GM12864 (cell line): ENCODE measurements around the gene YDJC.
"Not testable (repeated sequence)": the region's sequence is repeated elsewhere in the genome, so short reads cannot be mapped to it uniquely, and the experiment has no call there.

Experiments used
- DNase-seq: peaks from one replicate; pipeline ENCODE4 v3.0.0-alpha.2; 2011; ENCODE audit warnings: low read depth
- H3K4me3 ChIP-seq: 2 replicates; pipeline ENCODE4 v1.5.1; 2011; ENCODE audit warnings: mild to moderate bottlenecking, low read depth, low read length, control low read depth
- TF ChIP-seq, protein P1 (sequence below): IDR thresholded peaks from 2 replicates; pipeline ENCODE4 v1.5.1; 2011; ENCODE audit warnings: low read depth, mild to moderate bottlenecking, moderate library complexity, low read length, control low read depth, inconsistent platforms; ENCODE audit errors: missing control alignments

Gene YDJC

DNA sequence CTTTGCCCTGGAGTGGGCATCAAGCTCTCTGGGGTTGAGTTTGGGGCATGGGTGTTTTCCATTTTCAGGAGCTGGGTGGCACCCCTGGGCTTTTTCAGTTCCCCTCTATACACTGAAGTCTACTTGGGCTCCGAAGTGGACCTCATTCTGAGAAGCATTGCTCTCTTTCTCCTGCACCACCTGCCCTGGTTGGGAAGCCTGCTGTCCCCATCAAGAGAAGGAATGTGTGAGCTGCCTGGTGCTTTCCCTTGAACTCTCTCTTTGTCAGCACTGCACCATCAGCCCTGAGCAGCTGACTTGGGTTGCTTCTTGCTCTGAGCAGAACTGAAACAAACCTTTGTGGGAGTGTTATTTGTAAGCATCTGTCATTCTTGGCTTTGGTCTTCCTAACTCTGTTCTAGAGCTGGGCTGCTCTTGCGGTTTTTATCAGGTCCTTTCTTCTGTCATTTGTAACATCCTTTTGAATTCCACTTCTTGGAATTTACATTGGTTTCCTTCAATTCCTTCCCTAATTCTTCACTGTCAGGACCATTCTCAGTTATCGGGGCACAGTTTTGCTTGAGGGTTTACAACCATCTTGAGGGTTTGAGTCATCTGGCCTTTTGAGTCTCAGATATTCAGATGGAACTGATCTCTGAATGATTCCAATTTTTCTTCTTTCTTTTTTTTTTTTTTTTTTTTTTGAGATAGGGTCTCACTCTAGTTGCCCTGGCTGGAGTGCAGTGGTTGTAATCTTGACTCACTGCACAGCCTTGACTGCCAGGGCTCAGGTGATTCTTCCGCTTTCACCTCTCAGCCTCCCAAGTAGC lies 41.8 kb downstream of the YDJC start:
- H3K4me3 ChIP-seq, result no peak overlapping the region; the same call in 1 of the 2 replicates
- DNase-seq, result peak; percentile 64
- TF ChIP-seq, protein P1, sequence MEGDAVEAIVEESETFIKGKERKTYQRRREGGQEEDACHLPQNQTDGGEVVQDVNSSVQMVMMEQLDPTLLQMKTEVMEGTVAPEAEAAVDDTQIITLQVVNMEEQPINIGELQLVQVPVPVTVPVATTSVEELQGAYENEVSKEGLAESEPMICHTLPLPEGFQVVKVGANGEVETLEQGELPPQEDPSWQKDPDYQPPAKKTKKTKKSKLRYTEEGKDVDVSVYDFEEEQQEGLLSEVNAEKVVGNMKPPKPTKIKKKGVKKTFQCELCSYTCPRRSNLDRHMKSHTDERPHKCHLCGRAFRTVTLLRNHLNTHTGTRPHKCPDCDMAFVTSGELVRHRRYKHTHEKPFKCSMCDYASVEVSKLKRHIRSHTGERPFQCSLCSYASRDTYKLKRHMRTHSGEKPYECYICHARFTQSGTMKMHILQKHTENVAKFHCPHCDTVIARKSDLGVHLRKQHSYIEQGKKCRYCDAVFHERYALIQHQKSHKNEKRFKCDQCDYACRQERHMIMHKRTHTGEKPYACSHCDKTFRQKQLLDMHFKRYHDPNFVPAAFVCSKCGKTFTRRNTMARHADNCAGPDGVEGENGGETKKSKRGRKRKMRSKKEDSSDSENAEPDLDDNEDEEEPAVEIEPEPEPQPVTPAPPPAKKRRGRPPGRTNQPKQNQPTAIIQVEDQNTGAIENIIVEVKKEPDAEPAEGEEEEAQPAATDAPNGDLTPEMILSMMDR, result no peak

DNA sequence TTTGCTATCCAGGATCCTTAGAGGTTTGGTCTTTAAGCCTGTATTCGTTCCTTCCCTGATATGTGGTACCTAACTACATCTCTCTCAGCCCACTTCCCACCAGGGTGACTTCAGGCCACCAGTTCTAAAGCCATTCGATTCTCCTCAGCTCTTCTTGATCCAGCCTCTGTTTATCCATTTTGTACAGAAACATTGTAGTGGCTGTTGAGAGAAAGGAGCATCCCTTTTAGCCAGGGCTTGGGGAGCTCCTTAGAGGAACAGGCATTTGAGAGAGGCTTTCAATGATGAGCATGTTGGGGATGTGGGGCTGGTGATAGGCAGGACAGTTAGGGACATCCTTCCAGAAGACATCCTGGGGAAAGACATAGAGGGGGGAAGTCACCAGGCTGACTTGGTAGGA lies 44.4 kb downstream of the YDJC start:
- DNase-seq, result no peak
- TF ChIP-seq, protein P1, result no peak

DNA sequence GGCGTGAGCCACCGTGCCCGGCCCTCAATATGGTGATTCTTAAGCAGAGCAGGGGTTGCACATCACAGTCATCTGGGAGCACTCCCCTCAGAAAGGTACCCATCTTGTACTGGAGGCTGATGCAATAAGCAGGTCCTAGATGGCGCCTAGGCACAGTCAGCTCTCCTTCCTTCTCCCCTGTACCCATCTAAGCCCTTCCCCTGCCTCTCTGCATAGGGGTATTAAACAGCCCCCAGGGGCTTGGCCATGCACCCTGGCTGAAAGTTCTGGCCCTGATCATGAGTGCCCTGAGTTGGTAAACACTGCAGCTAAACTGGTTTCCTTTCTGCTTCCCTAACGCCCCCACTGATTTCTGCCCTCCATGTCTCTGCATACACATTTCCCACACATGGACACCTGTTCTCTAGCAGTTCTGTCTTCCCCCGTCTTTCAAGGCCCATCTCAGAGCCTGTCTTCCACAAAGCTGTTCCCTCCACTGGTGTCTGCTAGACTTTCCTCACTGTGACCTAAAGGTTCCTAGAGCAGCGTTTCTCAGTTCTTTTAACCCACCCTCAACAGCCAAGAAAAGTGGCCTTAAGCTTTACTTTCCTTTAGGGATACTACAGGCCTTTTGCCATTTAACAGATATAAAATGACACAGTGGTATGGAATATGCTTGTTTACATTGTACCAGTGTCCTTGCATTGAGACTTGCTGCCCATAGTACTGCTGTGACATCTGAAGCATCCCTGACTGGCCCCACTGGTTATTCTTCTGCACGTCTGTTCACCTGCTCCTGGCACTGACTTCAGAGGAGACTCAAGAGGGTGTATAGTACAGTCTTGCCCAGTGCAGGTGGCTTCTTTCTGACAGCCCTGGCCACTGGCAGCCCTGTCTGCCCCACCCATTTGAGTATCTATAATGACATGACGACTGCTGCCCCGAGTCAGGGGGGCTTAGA lies 46.8 kb downstream of the YDJC start:
- TF ChIP-seq, protein P1, result no peak
- no peak overlapping the region for H3K4me3 ChIP-seq
- DNase-seq, result no peak

More for the DNA sequence above, 44.4 kb downstream of the YDJC start:
- no peak overlapping the region for H3K4me3 ChIP-seq

DNA sequence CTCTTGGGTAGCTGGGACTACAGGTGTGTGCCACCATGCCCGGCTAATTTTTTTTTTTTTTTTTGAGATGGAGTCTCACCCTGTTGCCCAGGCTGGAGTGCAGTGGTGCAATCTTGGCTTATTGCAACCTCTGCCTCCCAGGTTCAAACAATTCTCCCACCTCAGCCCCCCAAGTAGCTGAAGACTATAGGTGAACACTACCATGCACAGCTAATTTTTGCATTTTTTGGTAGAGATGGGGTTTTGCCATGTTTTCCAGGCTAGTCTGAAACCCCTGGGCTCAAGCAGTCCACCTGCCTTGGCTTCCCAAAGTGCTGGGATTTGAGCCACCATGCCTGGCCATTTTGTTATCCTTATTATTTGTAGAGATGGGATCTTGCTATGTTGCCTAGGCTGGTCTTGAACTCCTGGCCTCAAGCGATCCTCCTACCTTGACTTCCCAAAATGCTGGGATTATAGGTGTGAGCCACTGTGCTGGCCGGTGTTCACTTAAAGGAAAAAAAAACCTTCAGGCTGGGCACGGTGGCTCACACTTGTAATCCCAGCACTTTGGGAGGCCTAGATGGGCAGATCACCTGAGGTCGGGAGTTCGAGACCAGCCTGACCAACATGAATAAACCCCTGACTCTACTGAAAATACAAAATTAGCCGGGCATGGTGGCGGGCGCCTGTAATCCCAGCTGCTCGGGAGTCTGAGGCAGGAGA lies 48.7 kb downstream of the YDJC start:
- DNase-seq, H3K4me3 ChIP-seq: not testable (repeated sequence)

DNA sequence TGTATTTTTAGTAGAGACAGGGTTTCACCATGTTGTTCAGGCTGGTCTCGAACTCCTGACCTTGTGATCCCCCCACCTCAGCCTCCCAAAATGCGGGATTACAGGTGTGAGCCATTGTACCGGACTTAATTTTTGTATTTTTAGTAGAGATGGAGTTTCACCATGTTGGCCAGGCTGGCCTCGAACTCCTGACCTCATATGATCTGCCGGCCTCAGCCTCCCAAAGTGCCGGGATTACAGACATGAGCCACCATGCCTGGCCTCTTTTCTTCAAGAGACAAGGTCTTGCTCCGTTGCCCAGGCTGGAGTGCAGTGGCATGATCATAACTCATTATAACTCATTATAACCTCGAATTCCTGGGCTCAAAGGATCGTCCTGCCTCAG lies 49.2 kb downstream of the YDJC start:
- H3K4me3 ChIP-seq, result not testable (repeated sequence)

DNA sequence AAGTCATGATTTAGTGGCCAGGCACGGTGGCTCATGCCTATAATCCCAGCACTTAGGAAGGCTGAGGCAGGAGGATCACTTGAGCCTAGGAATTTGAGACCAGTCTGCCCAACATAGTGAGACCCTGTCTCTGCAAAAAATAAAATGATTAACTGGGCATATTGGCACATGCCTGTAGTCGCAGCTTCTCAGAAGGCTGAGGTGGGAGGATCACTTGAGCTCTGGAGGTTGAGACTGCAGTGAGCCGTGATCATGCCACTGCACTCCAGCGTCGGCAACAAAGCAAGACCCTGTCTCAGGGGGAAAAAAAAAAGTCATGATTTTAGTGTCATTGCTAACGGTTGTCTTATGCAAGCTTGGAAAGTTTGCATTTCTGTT lies 50.4 kb downstream of the YDJC start:
- DNase-seq, result no peak
- H3K4me3 ChIP-seq, result no peak overlapping the region
- TF ChIP-seq, protein P1, result no peak

More for the DNA sequence above, 49.2 kb downstream of the YDJC start:
- DNase-seq, result not testable (repeated sequence)
